ENCODE data around the gene RAB21.
"Not testable (repeated sequence)": the region's sequence is repeated elsewhere in the genome, so short reads cannot be mapped to it uniquely, and the experiment has no call there.

The RAB21 gene

DNA sequence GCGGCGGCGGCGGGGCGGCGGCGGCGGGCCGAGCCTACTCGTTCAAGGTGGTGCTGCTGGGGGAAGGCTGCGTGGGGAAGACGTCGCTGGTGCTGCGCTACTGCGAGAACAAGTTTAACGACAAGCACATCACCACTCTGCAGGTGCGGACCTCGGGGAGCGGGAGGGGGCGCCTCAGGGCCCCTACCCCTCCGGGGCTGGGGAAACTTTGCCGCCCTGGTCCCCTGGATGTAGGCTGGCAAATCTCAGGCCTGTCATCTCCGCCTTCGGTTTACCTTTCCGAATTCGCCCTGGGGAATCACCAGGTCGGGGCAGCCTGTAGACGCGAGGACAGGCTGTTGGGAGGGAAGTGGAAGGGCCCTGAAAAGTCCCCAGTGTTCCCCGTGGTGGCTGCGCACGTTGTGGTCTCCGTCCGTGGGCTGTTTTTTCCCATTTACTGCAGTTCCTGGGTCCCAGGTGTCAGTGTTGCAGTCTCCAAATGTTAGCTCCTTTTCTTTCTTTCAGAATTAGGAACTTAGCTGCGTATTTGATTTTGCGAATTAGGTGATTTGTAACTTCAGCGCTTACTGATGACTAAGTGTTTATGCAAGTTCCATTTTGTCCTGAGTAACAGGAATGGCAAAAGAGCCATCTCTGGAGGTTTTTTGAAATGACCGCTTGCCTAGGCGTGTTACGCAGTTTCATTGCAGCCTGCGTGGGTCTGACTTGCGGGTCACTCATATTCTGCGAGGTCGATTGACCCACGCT, 656 bp downstream of the RAB21 start:
- H3K27ac ChIP-seq: peak overlapping the region; percentile 94
- TF ChIP-seq, protein P1, sequence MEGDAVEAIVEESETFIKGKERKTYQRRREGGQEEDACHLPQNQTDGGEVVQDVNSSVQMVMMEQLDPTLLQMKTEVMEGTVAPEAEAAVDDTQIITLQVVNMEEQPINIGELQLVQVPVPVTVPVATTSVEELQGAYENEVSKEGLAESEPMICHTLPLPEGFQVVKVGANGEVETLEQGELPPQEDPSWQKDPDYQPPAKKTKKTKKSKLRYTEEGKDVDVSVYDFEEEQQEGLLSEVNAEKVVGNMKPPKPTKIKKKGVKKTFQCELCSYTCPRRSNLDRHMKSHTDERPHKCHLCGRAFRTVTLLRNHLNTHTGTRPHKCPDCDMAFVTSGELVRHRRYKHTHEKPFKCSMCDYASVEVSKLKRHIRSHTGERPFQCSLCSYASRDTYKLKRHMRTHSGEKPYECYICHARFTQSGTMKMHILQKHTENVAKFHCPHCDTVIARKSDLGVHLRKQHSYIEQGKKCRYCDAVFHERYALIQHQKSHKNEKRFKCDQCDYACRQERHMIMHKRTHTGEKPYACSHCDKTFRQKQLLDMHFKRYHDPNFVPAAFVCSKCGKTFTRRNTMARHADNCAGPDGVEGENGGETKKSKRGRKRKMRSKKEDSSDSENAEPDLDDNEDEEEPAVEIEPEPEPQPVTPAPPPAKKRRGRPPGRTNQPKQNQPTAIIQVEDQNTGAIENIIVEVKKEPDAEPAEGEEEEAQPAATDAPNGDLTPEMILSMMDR (conservative IDR thresholded peaks at IDR 0.05): no peak; the same call in 1 of the 2 replicates

DNA sequence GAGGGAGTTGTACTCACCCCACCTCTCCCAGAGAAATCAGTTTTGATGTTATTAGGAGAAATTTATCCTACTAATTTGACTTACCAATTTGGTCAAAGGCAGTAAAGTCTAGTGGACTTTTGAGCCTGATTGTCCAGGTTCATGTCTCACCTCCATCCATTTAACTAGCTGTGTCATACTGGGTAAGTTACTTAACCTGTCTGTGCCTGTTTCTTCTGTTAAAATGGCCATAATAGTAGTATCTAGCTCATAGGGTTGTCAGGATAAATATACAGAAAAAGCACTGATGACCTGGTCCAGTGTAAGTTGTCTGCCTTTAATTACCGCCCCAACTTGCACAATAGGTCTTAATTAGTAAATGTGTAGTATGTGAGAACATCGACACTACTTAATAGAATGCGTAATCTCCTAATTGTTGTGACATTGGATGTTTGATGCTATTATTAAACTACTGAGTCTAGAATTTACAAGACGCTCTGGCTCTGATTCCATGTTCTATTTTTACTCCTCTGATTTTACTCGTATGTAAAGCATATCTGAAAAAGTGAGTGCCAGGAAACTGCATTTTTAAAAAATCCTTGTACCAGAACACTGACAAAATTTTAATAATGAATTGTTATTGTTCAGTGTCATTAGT, 1.5 kb downstream of the RAB21 start:
- peak overlapping the region; percentile 94 for H3K27ac ChIP-seq
- TF ChIP-seq, protein P1 (conservative IDR thresholded peaks at IDR 0.05): no peak

DNA sequence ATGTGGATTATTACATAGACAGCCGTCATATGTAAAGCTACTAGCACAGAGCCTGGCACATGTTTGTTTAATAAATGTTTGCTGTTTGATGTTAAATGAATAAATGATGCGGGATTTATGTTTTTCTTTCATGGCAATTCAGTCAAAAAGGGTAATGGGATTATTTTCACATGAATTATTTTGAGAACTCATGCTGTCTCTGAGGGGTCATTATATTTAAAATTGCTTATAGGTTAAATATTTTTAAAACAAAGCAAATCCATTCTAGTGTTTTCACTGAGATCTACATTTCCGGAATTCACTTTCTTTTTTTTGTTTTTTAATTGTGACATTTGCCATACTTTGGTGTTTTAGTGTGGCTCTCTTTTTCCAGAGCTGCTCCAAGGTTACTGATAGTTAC, 5.3 kb downstream of the RAB21 start:
- no peak overlapping the region for H3K27ac ChIP-seq
- TF ChIP-seq, protein P1 (conservative IDR thresholded peaks at IDR 0.05): no peak

DNA sequence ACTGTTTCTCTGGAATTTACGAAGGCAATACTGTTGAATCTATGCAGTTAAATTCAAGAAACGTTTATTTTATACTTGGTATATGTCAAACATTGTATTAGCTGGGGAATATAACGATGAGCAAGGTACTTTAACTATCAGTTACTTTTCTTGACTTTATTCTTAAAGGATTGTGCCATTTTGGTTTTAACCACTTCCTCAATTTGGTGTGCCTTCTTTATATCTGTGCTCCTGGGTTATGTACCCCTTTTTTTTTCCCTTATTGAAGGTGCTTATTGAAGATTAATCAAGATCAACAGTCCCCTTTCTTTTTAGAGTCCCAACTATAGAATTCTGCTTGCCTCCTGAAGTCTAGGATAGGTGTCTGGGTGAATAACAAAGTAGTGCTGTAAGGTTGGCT, 5.8 kb downstream of the RAB21 start:
- TF ChIP-seq, protein P1 (conservative IDR thresholded peaks at IDR 0.05): no peak
- H3K27ac ChIP-seq: no peak overlapping the region

DNA sequence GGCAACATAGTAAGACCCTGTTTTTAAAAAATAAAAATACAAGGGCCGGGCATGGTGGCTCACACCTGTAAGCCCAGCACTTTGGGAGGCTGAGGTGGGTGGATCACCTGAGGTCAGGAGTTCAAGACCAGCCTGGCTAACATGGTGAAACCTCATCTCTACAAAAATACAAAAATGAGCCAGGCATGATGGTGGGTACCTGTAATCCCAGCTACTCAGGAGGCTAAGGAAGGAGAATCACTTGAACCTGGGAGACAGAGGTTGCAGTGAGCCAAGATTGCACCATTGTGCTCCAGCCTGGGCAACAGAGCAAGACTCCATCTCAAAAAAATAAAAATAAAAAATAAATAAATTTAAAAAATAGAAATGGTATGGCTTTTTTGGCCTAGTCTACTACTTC, 6.7 kb downstream of the RAB21 start:
- H3K27ac ChIP-seq: not testable (repeated sequence)

DNA sequence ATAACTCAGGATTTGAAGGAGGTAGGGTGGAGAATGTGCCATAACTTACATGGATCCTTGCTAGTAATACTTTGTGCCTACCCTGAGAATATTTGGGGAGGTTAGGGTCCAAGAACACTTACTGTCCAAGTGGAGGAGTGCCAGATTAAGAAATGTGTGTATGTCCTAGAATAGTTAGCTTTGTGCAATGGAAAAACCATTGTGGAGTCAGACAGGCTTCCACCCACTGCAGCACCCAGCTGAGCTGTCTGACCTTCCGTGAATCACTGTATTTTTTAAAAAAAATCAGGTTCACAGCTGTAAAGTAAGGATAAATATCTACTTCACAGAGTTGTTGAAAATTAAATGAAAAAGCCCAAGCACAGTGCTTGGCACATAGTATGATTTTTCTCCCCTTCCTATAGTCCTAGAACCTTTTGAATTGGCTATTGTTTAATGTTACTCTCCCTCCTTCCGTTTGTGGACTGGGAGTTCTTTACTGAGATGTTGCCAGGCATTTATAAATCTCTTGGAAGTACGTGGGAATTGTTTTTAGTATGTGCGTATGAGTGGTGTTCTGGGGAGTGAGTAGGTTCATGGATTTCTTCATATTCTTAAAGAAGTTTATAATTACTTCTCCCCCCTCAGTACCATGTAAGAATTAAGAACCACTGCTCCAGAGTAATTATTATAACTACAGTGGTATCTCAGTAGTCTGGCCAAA, 9.2 kb downstream of the RAB21 start:
- TF ChIP-seq, protein P1 (conservative IDR thresholded peaks at IDR 0.05): no peak
- no peak overlapping the region for H3K27ac ChIP-seq

DNA sequence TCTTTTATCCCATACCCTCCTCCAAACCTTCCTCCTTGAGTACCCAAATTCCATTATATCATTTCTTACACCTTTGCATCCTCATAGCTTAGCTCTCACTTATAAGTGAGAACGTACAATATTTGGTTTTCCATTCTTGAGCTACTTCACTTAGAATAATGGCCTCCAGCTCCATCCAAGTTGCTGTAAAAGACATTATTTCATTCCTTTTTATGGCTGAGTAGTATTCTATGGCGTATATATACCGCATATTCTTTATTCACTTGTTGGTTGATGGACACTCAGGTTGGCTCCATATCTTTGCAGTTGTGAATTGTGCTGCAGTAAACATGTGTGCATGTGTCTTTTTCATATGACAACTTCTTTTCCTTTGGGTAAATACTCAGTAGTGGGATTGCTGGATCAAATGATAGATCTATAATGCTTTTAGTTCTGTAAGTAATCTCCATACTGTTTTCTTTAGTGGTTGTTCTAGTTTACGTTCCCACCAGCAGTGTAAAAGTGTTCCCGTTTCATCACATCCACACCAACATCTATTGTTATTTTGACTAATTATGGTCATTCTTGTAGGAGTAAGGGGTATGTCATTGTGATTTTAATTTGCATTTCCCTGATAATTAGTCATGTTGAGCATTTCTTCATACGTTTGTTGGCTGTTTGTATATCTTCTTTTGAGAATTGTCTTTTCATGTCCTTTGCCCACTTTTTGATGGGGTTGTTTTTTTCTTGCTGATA, 10.1 kb downstream of the RAB21 start:
- H3K27ac ChIP-seq: no peak overlapping the region
- TF ChIP-seq, protein P1 (conservative IDR thresholded peaks at IDR 0.05): no peak

All from VCaP (cell line).